HG03469 (cell line): ENCODE results near the gene CHST12.
"Not testable (repeated sequence)": the region's sequence is repeated elsewhere in the genome, so short reads cannot be mapped to it uniquely, and the experiment has no call there.

ENCODE experiments used
- ATAC-seq: cut with Tn5 transposase; IDR thresholded peaks from one replicate; pipeline ENCODE4 v1.9.1; 2021; ENCODE audit warnings: mild to moderate bottlenecking, moderate library complexity, moderate number of reproducible peaks; ENCODE audit not compliant: unreplicated experiment

Gene CHST12

GRCh38 chr7:2403718-2404648 is 572 bp downstream of the CHST12 start:
- ATAC-seq: no peak

GRCh38 chr7:2404714-2405119 is 1.3 kb downstream of the CHST12 start:
- no peak for ATAC-seq

- no peak for ATAC-seq
Observed at GRCh38 chr7:2405201-2405600, 1.8 kb downstream of the CHST12 start.

- ATAC-seq: no peak
Observed at GRCh38 chr7:2405601-2406345, 2.4 kb downstream of the CHST12 start.

- ATAC-seq: no peak
Observed at GRCh38 chr7:2409745-2410414, 6.5 kb downstream of the CHST12 start.

- no peak for ATAC-seq
Observed at GRCh38 chr7:2411049-2411448, 7.6 kb downstream of the CHST12 start.

- no peak for ATAC-seq
Observed at GRCh38 chr7:2411815-2412586, 8.6 kb downstream of the CHST12 start.

GRCh38 chr7:2412587-2413201 is 9.3 kb downstream of the CHST12 start:
- no peak for ATAC-seq

GRCh38 chr7:2416063-2416462 is 12.7 kb downstream of the CHST12 start:
- no peak for ATAC-seq

GRCh38 chr7:2416650-2417049 is 13.2 kb downstream of the CHST12 start:
- ATAC-seq: no peak

- not testable (repeated sequence) for ATAC-seq
Observed at GRCh38 chr7:2417178-2417577, 13.8 kb downstream of the CHST12 start.

GRCh38 chr7:2417981-2418481 is 14.6 kb downstream of the CHST12 start:
- no peak for ATAC-seq

GRCh38 chr7:2420216-2420933 is 17.0 kb downstream of the CHST12 start:
- ATAC-seq: no peak

GRCh38 chr7:2421943-2422310 is 18.5 kb downstream of the CHST12 start:
- no peak for ATAC-seq

- ATAC-seq: no peak
Observed at GRCh38 chr7:2425749-2426148, 22.3 kb downstream of the CHST12 start.

GRCh38 chr7:2431260-2431867 is 28.0 kb downstream of the CHST12 start:
- no peak for ATAC-seq

GRCh38 chr7:2432910-2433712 is 29.7 kb downstream of the CHST12 start:
- ATAC-seq: no peak
